Measurements from ENCODE around the gene MYO3B.
A peak's percentile ranks its signal among the peaks of the same experiment; 100 is the strongest.

Gene MYO3B

GRCh38 chr2:170521299-170521698, 343.4 kb downstream of the MYO3B start:
- no peak for TF ChIP-seq CTCF (conservative IDR thresholded peaks at IDR 0.05; ENCODE audit: low read depth)
- ChIA-PET POLR2A (ENCODE audit: low non-redundant PET) (no interaction called here), CTCF (no interaction called here)
- no peak for DNase-seq (ENCODE audit: low spot score)
- H3K27ac ChIP-seq, result no peak overlapping the region

GRCh38 chr2:170523506-170523905, 345.6 kb downstream of the MYO3B start:
- ChIA-PET CTCF (interaction anchor here (0.6 kb wide), 1 partner anchor 22 kb away, joined by 3 read pairs; no protein-coding TSS in a partner anchor), POLR2A (ENCODE audit: low non-redundant PET) (no interaction called here)

GRCh38 chr2:170524828-170525565, 347.1 kb downstream of the MYO3B start:
- no peak for DNase-seq (ENCODE audit: low spot score)
- ChIA-PET POLR2A (ENCODE audit: low non-redundant PET) (no interaction called here), CTCF (interaction anchor here (0.8 kb wide), 1 partner anchor 150 kb away, joined by 4 read pairs; no protein-coding TSS in a partner anchor)
- TF ChIP-seq CTCF (conservative IDR thresholded peaks at IDR 0.05; ENCODE audit: low read depth), result no peak
- peak overlapping the region; percentile 63 for H3K27ac ChIP-seq

More at GRCh38 chr2:170523506-170523905, 345.6 kb downstream of the MYO3B start:
- TF ChIP-seq CTCF (conservative IDR thresholded peaks at IDR 0.05; ENCODE audit: low read depth), result no peak
- no peak overlapping the region for H3K27ac ChIP-seq
- no peak for DNase-seq (ENCODE audit: low spot score)

- ChIA-PET POLR2A (ENCODE audit: low non-redundant PET) (no interaction called here), CTCF (interaction anchor here (0.8 kb wide), 1 partner anchor 150 kb away, joined by 4 read pairs; no protein-coding TSS in a partner anchor)
- H3K27ac ChIP-seq, result peak overlapping the region; percentile 63
- no peak for TF ChIP-seq CTCF (conservative IDR thresholded peaks at IDR 0.05; ENCODE audit: low read depth)
- peak; percentile 93 for DNase-seq (ENCODE audit: low spot score)
These were observed 347.6 kb downstream of the MYO3B start for GRCh38 chr2:170525566-170525900.

GRCh38 chr2:170530284-170530745, 352.4 kb downstream of the MYO3B start:
- DNase-seq (ENCODE audit: low spot score), result no peak
- POLR2A ChIA-PET (ENCODE audit: low non-redundant PET), result no interaction called here
- no peak overlapping the region for H3K27ac ChIP-seq
- CTCF ChIA-PET, result no interaction called here
- TF ChIP-seq CTCF (conservative IDR thresholded peaks at IDR 0.05; ENCODE audit: low read depth), result no peak

- DNase-seq (ENCODE audit: low spot score), result no peak
- no peak for TF ChIP-seq CTCF (conservative IDR thresholded peaks at IDR 0.05; ENCODE audit: low read depth)
- ChIA-PET CTCF (no interaction called here), POLR2A (ENCODE audit: low non-redundant PET) (no interaction called here)
- no peak overlapping the region for H3K27ac ChIP-seq
These were observed 353.0 kb downstream of the MYO3B start for GRCh38 chr2:170530803-170531564.

All from RWPE1 (cell line).